ENCODE data around the gene SYTL3.

GRCh38 chr6:158774717-158775449 lies 125.0 kb downstream of the SYTL3 start:
- no peak for TF ChIP-seq CTCF (IDR thresholded peaks at IDR 0.05; ENCODE audit: low read length)
- TF ChIP-seq EZH2 (IDR thresholded peaks at IDR 0.05; ENCODE audit: borderline replicate concordance, low read length), result no peak
